Endothelial cell of umbilical vein (primary cell): Measurements from ENCODE around the gene MIER1. TPM values are rescaled to one million over a fixed set of nuclear protein-coding genes. Genes with fewer than 3 reads are reported as not detected.

Experiments
- BruUV-seq: library from RNA; stranded (reverse); fragments of 400-500 nt; replicated peaks from 2 replicates; lab custom pipeline; 2021; lab: Mats Ljungman, UMichigan
- CTCF ChIA-PET: fragments of 300-600, 350-600 bp; sonication (Branson Sonifier 250); formaldehyde crosslinking; loops from one replicate; lab custom pipeline; 2021; ENCODE audit warnings: antibody characterized with exemption, inconsistent platforms; lab: Charles Lee
- POLR2A ChIA-PET: fragments of 300-600, 350-600 bp; sonication (Branson Sonifier 250); formaldehyde crosslinking; loops from one replicate; lab custom pipeline; 2021; ENCODE audit warnings: antibody characterized with exemption, inconsistent platforms; lab: Charles Lee
- DNase-seq: peaks from one replicate; pipeline ENCODE4 v3.0.0-alpha.2; 2011; ENCODE audit warnings: low read depth, low spot score
- FAIRE-seq: peaks from 2 replicates; lab custom pipeline; 2011; peaks lifted over from hg19 to GRCh38; lab: Jason Lieb, UNC
- H2AFZ ChIP-seq: 2 replicates; pipeline ENCODE4 v1.6.0; 2012; ENCODE audit warnings: low read depth, low read length, control low read depth, inconsistent platforms
- H3K27ac ChIP-seq: 2 replicates; pipeline ENCODE4 v1.5.1; 2011; ENCODE audit warnings: low read depth, mild to moderate bottlenecking, control low read depth, low read length, moderate library complexity; ENCODE audit not compliant: insufficient read depth
- H3K27me3 ChIP-seq, 2 experiments: 2 replicates each; pipeline versions ENCODE4 v1.6.0 to v1.6.1; 2011; ENCODE audit warnings: low read length in 2 of 2, mixed read lengths in 1 of 2; ENCODE audit not compliant: control insufficient read depth in 2 of 2, insufficient read depth in 2 of 2
- H3K36me3 ChIP-seq, 2 experiments: 2 replicates in 1 of 2; 3 replicates in 1 of 2; pipeline ENCODE4 v1.5.1; 2011; ENCODE audit warnings: low read length in 2 of 2, mild to moderate bottlenecking in 1 of 2, moderate library complexity in 1 of 2; ENCODE audit not compliant: control insufficient read depth in 2 of 2, insufficient read depth in 2 of 2; ENCODE audit errors: extremely low read depth in 1 of 2
- H3K4me1 ChIP-seq: 3 replicates; pipeline ENCODE4 v1.5.1; 2011; ENCODE audit warnings: mild to moderate bottlenecking, low read length; ENCODE audit not compliant: control insufficient read depth, insufficient read depth; ENCODE audit errors: extremely low read depth
- H3K4me2 ChIP-seq: 2 replicates; pipeline ENCODE4 v1.6.1; 2011; ENCODE audit warnings: low read length, control low read depth, mixed read lengths; ENCODE audit not compliant: insufficient read depth
- H3K4me3 ChIP-seq, 3 experiments: fragments of 200-600 bp in 1 of 3; sonication (generic), shearing (Covaris generic) in 1 of 3; replicated peaks in 1 of 3; 2 replicates each; pipeline ENCODE4 v1.5.1; 2011 to 2016; ENCODE audit warnings: control low read depth in 3 of 3, low read length in 3 of 3, mild to moderate bottlenecking in 2 of 3, inconsistent platforms in 1 of 3, low read depth in 1 of 3, moderate library complexity in 1 of 3; ENCODE audit not compliant: insufficient read depth in 1 of 3
- H3K79me2 ChIP-seq: 2 replicates; pipeline ENCODE4 v1.6.0; 2012; ENCODE audit warnings: low read length, inconsistent platforms; ENCODE audit not compliant: control insufficient read depth, insufficient read depth
- H3K9ac ChIP-seq: replicated peaks from 2 replicates; pipeline ENCODE3; 2011; ENCODE audit warnings: low read length, control low read depth; ENCODE audit not compliant: insufficient read depth; ENCODE audit errors: extremely low read depth
- H3K9me1 ChIP-seq: replicated peaks from 3 replicates; pipeline ENCODE4 v1.6.0; 2011; ENCODE audit warnings: mild to moderate bottlenecking, low read length; ENCODE audit not compliant: control insufficient read depth, insufficient read depth; ENCODE audit errors: extremely low read depth
- H3K9me3 ChIP-seq: replicated peaks from 2 replicates; pipeline ENCODE4 v1.5.1; 2012; ENCODE audit warnings: low read length, inconsistent platforms; ENCODE audit not compliant: control insufficient read depth, insufficient read depth
- H4K20me1 ChIP-seq: replicated peaks from 2 replicates; pipeline ENCODE3; 2011; ENCODE audit warnings: mild to moderate bottlenecking, low read length; ENCODE audit not compliant: control insufficient read depth, insufficient read depth; ENCODE audit errors: extremely low read depth
- CTCF ChIP-seq, 2 donors: IDR thresholded peaks; 1 replicate in 1 of 2; 2 replicates in 1 of 2; pipeline ENCODE4 v1.5.1; 2011; ENCODE audit warnings: low read length in 2 of 2, mild to moderate bottlenecking in 2 of 2, moderate library complexity in 2 of 2, control low read depth in 1 of 2, inconsistent platforms in 1 of 2, low read depth in 1 of 2; ENCODE audit not compliant: insufficient read depth in 1 of 2; ENCODE audit errors: extremely low read depth in 1 of 2
- EZH2 ChIP-seq: IDR thresholded peaks from 2 replicates; pipeline ENCODE4 v1.6.1; 2012; ENCODE audit warnings: borderline replicate concordance, low read depth, mild to moderate bottlenecking, moderate library complexity, low read length, inconsistent platforms; ENCODE audit not compliant: severe bottlenecking
- FOS ChIP-seq: IDR thresholded peaks from 2 replicates; pipeline ENCODE4 v1.6.1; 2011; ENCODE audit warnings: mild to moderate bottlenecking, low read length, moderate library complexity, borderline replicate concordance; ENCODE audit not compliant: insufficient read depth
- GATA2 ChIP-seq: IDR thresholded peaks from 2 replicates; pipeline ENCODE4 v1.7.0; 2011; ENCODE audit warnings: low read depth, mild to moderate bottlenecking, moderate library complexity, mixed read lengths, low read length; ENCODE audit not compliant: insufficient read length, insufficient read depth
- JUN ChIP-seq: IDR thresholded peaks from 2 replicates; pipeline ENCODE4 v1.6.1; 2011; ENCODE audit warnings: borderline replicate concordance, low read depth; ENCODE audit not compliant: insufficient read length, insufficient read depth
- MYC ChIP-seq: IDR thresholded peaks from one replicate; pipeline ENCODE4 v1.6.1; 2011; ENCODE audit warnings: mild to moderate bottlenecking, low read depth, low read length
- POLR2A ChIP-seq: IDR thresholded peaks from 2 replicates; pipeline ENCODE4 v1.6.1; 2012; ENCODE audit warnings: low read depth, mild to moderate bottlenecking, control low read depth, low read length
- POLR2AphosphoS5 ChIP-seq: IDR thresholded peaks from 2 replicates; pipeline ENCODE4 v1.6.1; 2012; ENCODE audit warnings: low read depth, mild to moderate bottlenecking, control low read depth, low read length, moderate library complexity; ENCODE audit not compliant: insufficient read depth
- dilution Hi-C: fragments of 300-500 bp; cut with MboI; formaldehyde crosslinking; loops from one replicate; pipeline ENCODE4 v1.15.0; 2019; ENCODE audit warnings: low sequenced_read_pairs; ENCODE audit not compliant: extremely low pct_ligation_motif_present
- intact Hi-C: fragments of 100-400 bp; cut with micrococcal nuclease; formaldehyde crosslinking; loops from one replicate; pipeline ENCODE4 v1.10.0; 2022
- polyA plus RNA-seq, 4 experiments: library from polyadenylated mRNA; depleted of rRNA in 3 of 4; stranded (reverse) in 3 of 4; unstranded in 1 of 4; fragments of >200 nt; gene quantifications; 2 replicates each; pipeline versions ENCODE4 v1.2.1 to v1.2.3, GENCODE V29; 2011 to 2012; ENCODE audit warnings: missing spikeins in 1 of 4
- total RNA-seq: library from RNA; stranded (reverse); gene quantifications from 2 replicates; pipeline ENCODE4 v1.2.3, GENCODE V29; 2021
- TF ChIP-seq, protein P1 (sequence below): IDR thresholded peaks from 2 replicates; pipeline ENCODE4 v1.6.1; 2011; ENCODE audit not compliant: insufficient read depth, insufficient read length

Gene MIER1
- total and polyA plus RNA-seq, 2 donors (not counting 3 experiments of a cell fraction or from before 2014, with no cell fraction given): 7.3 to 36.8 TPM

- Histone ChIP-seq H3K36me3 (peaks cover 4 to 6% of the 10 kb centered on the region in 2 experiments), H3K9me3 (no peaks in the 10 kb centered on the region), H3K4me1 (peaks cover 32% of the 10 kb centered on the region), H2AFZ (no peak overlapping the region), H3K4me2 (no peak overlapping the region), H3K9ac (no peak overlapping the region), H3K9me1 (no peaks in the 10 kb centered on the region), H3K4me3 (no peak overlapping the region), H4K20me1 (no peaks in the 10 kb centered on the region), H3K79me2 (peaks cover 64% of the 10 kb centered on the region), H3K27ac (peak overlapping the region; percentile 30), H3K27me3 (no peaks in the 10 kb centered on the region)
- CTCF ChIA-PET: interaction anchor here (0.6 to 1.8 kb wide), 3 partner anchors 10 to 306 kb away, joined by 3 to 5 read pairs (median 3); no protein-coding TSS in a partner anchor
- DNase-seq: no peak
- intact Hi-C loops: no loop called here
- dilution Hi-C loops: no loop called here
- TF ChIP-seq CTCF (IDR thresholded peaks at IDR 0.05; ENCODE audit: extremely low read depth in 1 of 2, insufficient read depth in 1 of 2, low read depth in 1 of 2, low read length in 2 of 2) (no peak), EZH2 (no peak), FOS (no peak), JUN (no peak), POLR2A (no peak), MYC (no peak), GATA2 (no peak), POLR2AphosphoS5 (no peak)
- TF ChIP-seq, protein P1, sequence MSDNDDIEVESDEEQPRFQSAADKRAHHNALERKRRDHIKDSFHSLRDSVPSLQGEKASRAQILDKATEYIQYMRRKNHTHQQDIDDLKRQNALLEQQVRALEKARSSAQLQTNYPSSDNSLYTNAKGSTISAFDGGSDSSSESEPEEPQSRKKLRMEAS: no peak
- FAIRE-seq: no peak
- BruUV-seq: no TSS peak
- POLR2A ChIA-PET: no interaction called here
These were observed 20.5 kb downstream of the MIER1 start for GRCh38 chr1:66945316-66945715.
